IMR-90 (cell line): ENCODE measurements around the gene SUDS3. TPM values are rescaled to one million over a fixed set of nuclear protein-coding genes. Genes with fewer than 3 reads are reported as not detected.

ENCODE experiments used
- ATAC-seq: fragments of 200-7000 bp; cut with Tn5 transposase; 2 replicates; pipeline ENCODE4 v1.9.1; 2020; ENCODE audit warnings: low read depth, mild to moderate bottlenecking, moderate library complexity
- BruUV-seq: library from RNA; stranded (reverse); fragments of 400-500 nt; replicated peaks from 2 replicates; lab custom pipeline; 2021; lab: Mats Ljungman, UMichigan
- CTCF ChIA-PET: fragments of 300-600 bp; formaldehyde crosslinking; extraction: SDS; loops from one replicate; lab custom pipeline; 2021; ENCODE audit warnings: antibody characterized with exemption; lab: Yijun Ruan, JAX
- POLR2A ChIA-PET: fragments of 300-600 bp; sonication (Branson Sonifier 250); formaldehyde crosslinking; loops from one replicate; lab custom pipeline; 2022; ENCODE audit warnings: antibody characterized with exemption; ENCODE audit not compliant: unreplicated experiment; lab: Charles Lee
- DNase-seq: peaks from one replicate; pipeline ENCODE4 v3.0.0; 2013
- H2AFZ ChIP-seq: replicated peaks from 2 replicates; pipeline ENCODE3; 2013; ENCODE audit warnings: low read length, mild to moderate bottlenecking; ENCODE audit not compliant: poor library complexity
- H2AK5ac ChIP-seq: 2 replicates; pipeline ENCODE4 v1.6.1; 2013; ENCODE audit warnings: low read depth, low read length, inconsistent platforms
- H2AK9ac ChIP-seq: replicated peaks from 2 replicates; pipeline ENCODE3; 2013; ENCODE audit warnings: mild to moderate bottlenecking, low read depth, low read length, moderate library complexity; ENCODE audit not compliant: poor library complexity
- H2BK120ac ChIP-seq: 2 replicates; pipeline ENCODE4 v1.6.1; 2013; ENCODE audit warnings: low read depth, low read length, inconsistent platforms
- H2BK15ac ChIP-seq: 3 replicates; pipeline ENCODE4 v1.6.1; 2013; ENCODE audit warnings: low read depth, low read length, inconsistent platforms
- H2BK20ac ChIP-seq: 2 replicates; pipeline ENCODE4 v1.6.1; 2013; ENCODE audit warnings: low read depth, mild to moderate bottlenecking, inconsistent platforms, low read length, moderate library complexity
- H2BK5ac ChIP-seq: 2 replicates; pipeline ENCODE4 v1.6.1; 2013; ENCODE audit warnings: mild to moderate bottlenecking, low read depth, low read length, inconsistent platforms; ENCODE audit not compliant: poor library complexity, severe bottlenecking
- H3K14ac ChIP-seq: replicated peaks from 2 replicates; pipeline ENCODE4 v1.6.1; 2013; ENCODE audit warnings: low read depth, low read length, inconsistent platforms
- H3K18ac ChIP-seq: 2 replicates; pipeline ENCODE4 v1.6.1; 2013; ENCODE audit warnings: low read depth, low read length, control low read depth
- H3K23ac ChIP-seq: 2 replicates; pipeline ENCODE4 v1.6.1; 2013; ENCODE audit warnings: low read depth, low read length, inconsistent platforms
- H3K27ac ChIP-seq: 2 replicates; pipeline ENCODE4 v1.5.1; 2013; ENCODE audit warnings: mild to moderate bottlenecking, control low read depth, low read length; ENCODE audit not compliant: insufficient read depth
- H3K27me3 ChIP-seq: 2 replicates; pipeline ENCODE4 v1.6.1; 2013; ENCODE audit warnings: low read length; ENCODE audit not compliant: control insufficient read depth, insufficient read depth
- H3K36me3 ChIP-seq: 2 replicates; pipeline ENCODE4 v1.6.1; 2013; ENCODE audit warnings: low read length, mixed read lengths; ENCODE audit not compliant: control insufficient read depth, insufficient read depth
- H3K4ac ChIP-seq: 2 replicates; pipeline ENCODE4 v1.6.1; 2013; ENCODE audit warnings: low read depth, low read length, inconsistent platforms
- H3K4me1 ChIP-seq: 2 replicates; pipeline ENCODE4 v1.6.1; 2013; ENCODE audit warnings: low read length, mixed read lengths; ENCODE audit not compliant: control insufficient read depth, insufficient read depth
- H3K4me2 ChIP-seq: 2 replicates; pipeline ENCODE4 v1.6.1; 2013; ENCODE audit warnings: low read depth, mild to moderate bottlenecking, control low read depth, low read length, moderate library complexity
- H3K4me3 ChIP-seq: 2 replicates; pipeline ENCODE4 v1.5.1; 2013; ENCODE audit warnings: low read depth, mild to moderate bottlenecking, control low read depth, low read length, moderate library complexity; ENCODE audit not compliant: insufficient read depth
- H3K56ac ChIP-seq: 2 replicates; pipeline ENCODE4 v1.6.1; 2013; ENCODE audit warnings: low read length, inconsistent platforms; ENCODE audit not compliant: insufficient read depth; ENCODE audit errors: extremely low read depth
- H3K79me1 ChIP-seq, 2 experiments: 2 replicates each; pipeline ENCODE4 v1.6.1; 2013; ENCODE audit warnings: low read length in 2 of 2, inconsistent platforms in 1 of 2, low read depth in 1 of 2
- H3K9ac ChIP-seq: 2 replicates; pipeline ENCODE4 v1.6.1; 2013; ENCODE audit warnings: low read depth, low read length, control low read depth
- H3K9me1 ChIP-seq: 2 replicates; pipeline ENCODE4 v1.6.1; 2013; ENCODE audit warnings: low read length, inconsistent platforms; ENCODE audit not compliant: insufficient read depth
- H3K9me3 ChIP-seq: 2 replicates; pipeline ENCODE4 v1.6.1; 2013; ENCODE audit warnings: low read length; ENCODE audit not compliant: control insufficient read depth, insufficient read depth
- H4K20me1 ChIP-seq: 2 replicates; pipeline ENCODE4 v1.6.1; 2013; ENCODE audit warnings: low read length, inconsistent platforms; ENCODE audit not compliant: insufficient read depth
- H4K5ac ChIP-seq: 2 replicates; pipeline ENCODE4 v1.6.1; 2013; ENCODE audit warnings: mild to moderate bottlenecking, low read depth, low read length, control low read depth
- H4K8ac ChIP-seq, 2 experiments: 2 replicates each; pipeline ENCODE4 v1.6.1; 2013; ENCODE audit warnings: low read depth in 2 of 2, low read length in 2 of 2, control low read depth in 1 of 2, inconsistent platforms in 1 of 2
- H4K91ac ChIP-seq: 2 replicates; pipeline ENCODE4 v1.6.1; 2013; ENCODE audit warnings: low read depth, low read length, inconsistent platforms; ENCODE audit not compliant: insufficient read depth
- BHLHE40 ChIP-seq: fragments of 150-350 bp; IDR thresholded peaks from 2 replicates; pipeline ENCODE4 v1.6.1; 2016; ENCODE audit warnings: mild to moderate bottlenecking, low read depth, low read length
- CEBPB ChIP-seq: IDR thresholded peaks from 2 replicates; pipeline ENCODE4 v1.6.1; 2012; ENCODE audit warnings: low read depth, low read length, improper control_type of control experiment
- CHD1 ChIP-seq: IDR thresholded peaks from 2 replicates; pipeline ENCODE4 v1.6.1; 2012; ENCODE audit warnings: low read depth, low read length, improper control_type of control experiment
- FOS ChIP-seq: fragments of 150-350 bp; IDR thresholded peaks from 2 replicates; pipeline ENCODE4 v1.6.1; 2016; ENCODE audit warnings: low read depth, low read length
- MAFK ChIP-seq: IDR thresholded peaks from 2 replicates; pipeline ENCODE4 v1.6.1; 2012; ENCODE audit warnings: low read depth, low read length, improper control_type of control experiment
- MAZ ChIP-seq: IDR thresholded peaks from 2 replicates; pipeline ENCODE4 v1.6.1; 2012; ENCODE audit warnings: low read depth, mild to moderate bottlenecking, low read length, improper control_type of control experiment, moderate library complexity, borderline replicate concordance
- MXI1 ChIP-seq: IDR thresholded peaks from 2 replicates; pipeline ENCODE4 v1.6.1; 2012; ENCODE audit warnings: low read depth, mild to moderate bottlenecking, low read length, moderate library complexity, borderline replicate concordance
- NFE2L2 ChIP-seq: fragments of 150-350 bp; IDR thresholded peaks from 2 replicates; pipeline ENCODE4 v1.6.1; 2016; ENCODE audit warnings: low read depth, mild to moderate bottlenecking, low read length
- POLR2A ChIP-seq: IDR thresholded peaks from 2 replicates; pipeline ENCODE4 v1.6.1; 2012; ENCODE audit warnings: mild to moderate bottlenecking, low read depth, low read length
- RCOR1 ChIP-seq: IDR thresholded peaks from 2 replicates; pipeline ENCODE4 v1.6.1; 2012; ENCODE audit warnings: mild to moderate bottlenecking, low read length, improper control_type of control experiment; ENCODE audit not compliant: insufficient replicate concordance
- SMC3 ChIP-seq: fragments of 150-350 bp; IDR thresholded peaks from 2 replicates; pipeline ENCODE4 v1.6.1; 2016; ENCODE audit warnings: low read depth, mild to moderate bottlenecking, antibody characterized with exemption, low read length, moderate library complexity
- WGBS, 2 experiments: methylation state at CpG; one replicate each; pipeline versions ENCODE4 v1.1.5 to v1.1.7; 2013; ENCODE audit warnings: missing lambda C conversion rate in 2 of 2; ENCODE audit not compliant: insufficient read length in 1 of 2; ENCODE audit errors: extremely low coverage in 2 of 2; 5-methylcytosine and 5-hydroxymethylcytosine counted together
- dilution Hi-C: fragments of 300-500 bp; cut with HindIII; formaldehyde crosslinking; loops from one replicate; pipeline ENCODE4 v1.14.3; 2018; ENCODE audit warnings: low sequenced_read_pairs; ENCODE audit not compliant: unreplicated experiment
- in situ Hi-C: fragments of 300-500 bp; cut with MboI; formaldehyde crosslinking; loops from 3 replicates; pipeline ENCODE4 v1.14.3; 2019; ENCODE audit warnings: low sequenced_read_pairs, inconsistent platforms, mixed read lengths
- intact Hi-C: fragments of 100-400 bp; cut with micrococcal nuclease; formaldehyde crosslinking; loops from 2 replicates; pipeline ENCODE4 v1.10.0; 2022
- polyA plus RNA-seq, 3 experiments: library from polyadenylated mRNA; depleted of rRNA; stranded (reverse); fragments of >200 nt; gene quantifications; 2 replicates each; pipeline ENCODE4 v1.2.3, GENCODE V29; 2012; ENCODE audit warnings: low replicate concordance in 1 of 3
- total RNA-seq: library from RNA; depleted of rRNA; stranded (reverse); fragments of >200 nt; gene quantifications from 2 replicates; pipeline ENCODE4 v1.2.3, GENCODE V29; 2012
- TF ChIP-seq, protein P1 (sequence below): conservative IDR thresholded peaks from 2 replicates; pipeline ENCODE4 v1.5.1; 2012; ENCODE audit warnings: mild to moderate bottlenecking, low read depth, low read length, improper control_type of control experiment
- TF ChIP-seq, protein P2 (sequence below): fragments of 150-350 bp; IDR thresholded peaks from 2 replicates; pipeline ENCODE4 v1.6.1; 2016; ENCODE audit warnings: low read depth, mild to moderate bottlenecking, low read length, moderate library complexity, borderline replicate concordance

SUDS3 gene
- total and polyA plus RNA-seq, 2 of the 4 experiments (the other 2 are of a cell fraction) = 13.4 to 13.8 TPM

DNA sequence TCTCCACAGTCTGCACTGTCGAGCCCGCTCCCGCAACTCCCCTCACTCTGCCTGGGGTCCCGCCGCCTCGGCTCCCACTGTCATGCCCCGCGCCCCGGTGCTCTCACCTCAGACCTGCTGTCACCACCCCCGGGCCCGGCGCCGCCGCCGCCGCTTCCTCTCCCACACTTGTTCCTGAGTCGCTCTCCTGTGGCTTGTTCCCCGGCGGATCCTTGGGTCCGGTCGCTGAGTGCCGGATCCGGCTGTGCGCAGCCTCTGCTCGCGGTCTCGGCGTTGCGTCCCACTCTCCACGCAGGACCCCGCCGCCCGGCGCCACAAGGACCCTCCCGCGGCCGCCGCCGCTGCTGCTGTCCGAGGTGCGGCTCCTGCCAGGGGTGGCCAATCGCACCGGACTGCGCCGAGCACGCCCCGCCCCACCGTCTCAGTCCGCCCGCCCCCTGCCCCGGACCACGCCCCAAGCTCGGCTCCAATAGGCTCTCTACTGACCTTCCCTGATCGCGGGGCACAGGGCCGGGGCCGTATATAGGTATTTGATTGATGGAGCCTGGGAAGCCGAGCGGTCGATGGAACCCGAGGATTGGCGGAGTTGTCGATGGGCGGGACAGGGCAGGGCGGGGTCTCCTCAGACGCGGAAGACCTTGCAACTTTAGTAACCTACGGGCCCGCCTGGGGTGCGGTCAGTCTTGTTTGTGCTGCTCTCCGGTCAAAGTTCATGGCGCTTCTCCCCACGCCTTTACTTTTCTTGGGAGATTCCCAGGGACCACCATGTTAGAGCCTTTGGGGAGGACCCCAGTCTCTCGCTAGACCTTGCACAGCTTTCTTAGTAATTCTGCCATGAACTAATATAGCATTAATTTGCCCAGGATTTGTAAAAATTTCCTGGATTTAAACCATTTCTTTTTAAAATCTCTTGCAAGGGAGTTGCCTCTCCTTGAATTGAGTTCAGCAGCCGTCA, 3.5 kb upstream of the SUDS3 start, which contains the start of gene TAOK3:
TSS of gene TAOK3 (minus strand) at position 367 of the 955 bp plus-strand sequence. CDS start 117,340 bp downstream, outside the sequence.
- ATAC-seq = peak; percentile 92
- 1% methylated on average over 35 of the region's 75 CpGs; no CpG with 5 or more reads in 1 of the 2 experiments for WGBS, 2 experiments
- TF ChIP-seq MAFK = no peak
- TF ChIP-seq POLR2A = peak; percentile 90
- TF ChIP-seq SMC3 = 0 out of 2 replicates have a peak, but pooled peaks have one; percentile 7
- TF ChIP-seq RCOR1 = peak; percentile 40
- TF ChIP-seq NFE2L2 = no peak; the same call in 1 of the 2 replicates
- TF ChIP-seq, protein P1, sequence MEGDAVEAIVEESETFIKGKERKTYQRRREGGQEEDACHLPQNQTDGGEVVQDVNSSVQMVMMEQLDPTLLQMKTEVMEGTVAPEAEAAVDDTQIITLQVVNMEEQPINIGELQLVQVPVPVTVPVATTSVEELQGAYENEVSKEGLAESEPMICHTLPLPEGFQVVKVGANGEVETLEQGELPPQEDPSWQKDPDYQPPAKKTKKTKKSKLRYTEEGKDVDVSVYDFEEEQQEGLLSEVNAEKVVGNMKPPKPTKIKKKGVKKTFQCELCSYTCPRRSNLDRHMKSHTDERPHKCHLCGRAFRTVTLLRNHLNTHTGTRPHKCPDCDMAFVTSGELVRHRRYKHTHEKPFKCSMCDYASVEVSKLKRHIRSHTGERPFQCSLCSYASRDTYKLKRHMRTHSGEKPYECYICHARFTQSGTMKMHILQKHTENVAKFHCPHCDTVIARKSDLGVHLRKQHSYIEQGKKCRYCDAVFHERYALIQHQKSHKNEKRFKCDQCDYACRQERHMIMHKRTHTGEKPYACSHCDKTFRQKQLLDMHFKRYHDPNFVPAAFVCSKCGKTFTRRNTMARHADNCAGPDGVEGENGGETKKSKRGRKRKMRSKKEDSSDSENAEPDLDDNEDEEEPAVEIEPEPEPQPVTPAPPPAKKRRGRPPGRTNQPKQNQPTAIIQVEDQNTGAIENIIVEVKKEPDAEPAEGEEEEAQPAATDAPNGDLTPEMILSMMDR = no peak
- TF ChIP-seq BHLHE40 = no peak
- TF ChIP-seq CHD1 = no peak
- no peak for TF ChIP-seq CEBPB
- TF ChIP-seq MXI1 = peak; percentile 84
- peak; percentile 82; the same call in 1 of the 2 replicates for TF ChIP-seq MAZ
- no peak for TF ChIP-seq FOS
- TF ChIP-seq, protein P2, sequence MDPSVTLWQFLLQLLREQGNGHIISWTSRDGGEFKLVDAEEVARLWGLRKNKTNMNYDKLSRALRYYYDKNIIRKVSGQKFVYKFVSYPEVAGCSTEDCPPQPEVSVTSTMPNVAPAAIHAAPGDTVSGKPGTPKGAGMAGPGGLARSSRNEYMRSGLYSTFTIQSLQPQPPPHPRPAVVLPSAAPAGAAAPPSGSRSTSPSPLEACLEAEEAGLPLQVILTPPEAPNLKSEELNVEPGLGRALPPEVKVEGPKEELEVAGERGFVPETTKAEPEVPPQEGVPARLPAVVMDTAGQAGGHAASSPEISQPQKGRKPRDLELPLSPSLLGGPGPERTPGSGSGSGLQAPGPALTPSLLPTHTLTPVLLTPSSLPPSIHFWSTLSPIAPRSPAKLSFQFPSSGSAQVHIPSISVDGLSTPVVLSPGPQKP = no peak

More for the DNA sequence above, 3.5 kb upstream of the SUDS3 start, which contains the start of gene TAOK3:
- dilution Hi-C loops = no loop called here
- Histone ChIP-seq H3K4me2 (peak within 1 kb of the TSS; percentile 92), H3K18ac (peak within 1 kb of the TSS; percentile 24; the same call in 1 of the 2 replicates), H3K14ac (peak within 1 kb of the TSS; percentile 88), H2BK5ac (peak within 1 kb of the TSS; percentile 60), H3K9me1 (no peaks in the 10 kb centered on the region), H3K4ac (peak within 1 kb of the TSS; percentile 87), H3K27ac (peak within 1 kb of the TSS; percentile 83), H2AK9ac (peak within 1 kb of the TSS; percentile 96), H2BK20ac (no peak within 1 kb of the TSS), H3K9me3 (no peaks in the 10 kb centered on the region), H2BK15ac (no peak within 1 kb of the TSS), H3K4me1 (peaks cover 1% of the 10 kb centered on the region; the same call in 1 of the 2 replicates), H3K56ac (peak within 1 kb of the TSS; percentile 39; the same call in 1 of the 2 replicates), H3K36me3 (no peaks in the 10 kb centered on the region), H3K27me3 (no peaks in the 10 kb centered on the region), H2BK120ac (no peak within 1 kb of the TSS), H2AFZ (peak within 1 kb of the TSS; percentile 92), H3K79me1 (peaks cover 3 to 24% of the 10 kb centered on the region in 2 experiments; a peak in 3 of 4 replicates), H3K23ac (peak within 1 kb of the TSS; percentile 75; the same call in 1 of the 2 replicates), H4K20me1 (peaks cover 8% of the 10 kb centered on the region), H4K5ac (peak within 1 kb of the TSS; percentile 75), H3K9ac (peak within 1 kb of the TSS; percentile 75), H4K8ac (peak within 1 kb of the TSS; percentile 73 to 88), H4K91ac (0 out of 2 replicates have a peak within 1 kb of the TSS, but pooled peaks have one; percentile 72), H2AK5ac (peak within 1 kb of the TSS; percentile 59), H3K4me3 (peak within 1 kb of the TSS; percentile 87)
- in situ Hi-C loops = loop anchor here (5.0 to 25.0 kb wide), 2 partner anchors 191 to 1739 kb away; partner anchors contain the start of gene RAB35
- ChIA-PET CTCF (interaction anchor here (0.5 to 0.7 kb wide), 2 partner anchors 159 to 190 kb away, joined by 3 to 4 read pairs; no protein-coding TSS in a partner anchor), POLR2A (interaction anchor here (0.6 kb wide), 1 partner anchor 82 kb away, joined by 7 read pairs; no protein-coding TSS in a partner anchor)
- intact Hi-C loops = loop anchor here (1.0 to 5.0 kb wide), 2 partner anchors 41 to 249 kb away; no protein-coding TSS in a partner anchor
- peak; percentile 97 for DNase-seq
- BruUV-seq = no TSS peak
